ENCODE measurements around the gene PGF.
"Not testable (repeated sequence)": the region's sequence is repeated elsewhere in the genome, so short reads cannot be mapped to it uniquely, and the experiment has no call there.

Gene PGF

DNA sequence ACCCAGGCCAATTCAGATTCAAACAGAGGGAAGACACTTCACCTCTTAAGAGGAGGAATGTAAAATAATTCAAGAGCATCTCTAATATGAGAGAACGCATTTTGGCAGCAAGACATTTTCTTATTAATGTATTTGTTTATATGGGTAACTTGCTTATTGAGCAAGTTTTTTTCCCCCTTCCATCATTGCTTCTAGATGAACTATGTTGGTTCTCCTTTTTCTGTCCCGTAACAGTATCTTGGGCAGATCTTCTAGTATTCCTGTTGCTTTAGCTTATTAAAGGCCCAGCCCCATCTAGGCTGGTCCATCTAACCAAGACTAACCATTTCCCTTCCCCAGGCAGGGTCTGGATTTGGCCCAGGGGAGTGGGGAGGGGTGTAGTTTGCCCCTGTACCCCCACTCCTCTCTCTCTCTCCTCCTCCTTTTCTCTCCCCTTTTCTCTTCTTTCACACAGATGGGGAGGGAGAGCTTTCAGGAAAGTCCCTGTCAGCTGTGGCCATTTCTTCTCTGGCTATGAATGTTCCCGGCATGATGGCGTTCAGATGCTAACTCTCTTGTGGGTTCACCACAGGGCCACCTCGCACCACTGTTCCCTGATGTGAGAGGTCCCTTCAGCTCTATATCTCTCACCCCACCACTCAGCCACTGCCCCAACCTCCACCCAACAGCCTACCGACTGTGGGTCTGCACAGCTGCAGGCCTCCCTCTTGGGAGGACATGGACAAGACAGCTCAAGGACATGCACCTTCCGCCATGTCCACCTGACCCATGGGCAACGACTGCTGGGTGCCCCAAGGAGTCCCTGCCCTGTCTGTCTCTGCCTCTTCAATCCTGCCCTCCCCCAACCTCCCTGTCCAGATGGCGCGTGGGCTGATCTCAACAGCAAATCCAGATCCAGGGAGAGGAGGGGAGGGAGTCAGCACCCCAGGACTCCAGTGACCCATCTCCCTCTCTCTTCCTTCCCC lies 16.6 kb downstream of the PGF start:
- peak; percentile 37 to 51 for DNase-seq

DNA sequence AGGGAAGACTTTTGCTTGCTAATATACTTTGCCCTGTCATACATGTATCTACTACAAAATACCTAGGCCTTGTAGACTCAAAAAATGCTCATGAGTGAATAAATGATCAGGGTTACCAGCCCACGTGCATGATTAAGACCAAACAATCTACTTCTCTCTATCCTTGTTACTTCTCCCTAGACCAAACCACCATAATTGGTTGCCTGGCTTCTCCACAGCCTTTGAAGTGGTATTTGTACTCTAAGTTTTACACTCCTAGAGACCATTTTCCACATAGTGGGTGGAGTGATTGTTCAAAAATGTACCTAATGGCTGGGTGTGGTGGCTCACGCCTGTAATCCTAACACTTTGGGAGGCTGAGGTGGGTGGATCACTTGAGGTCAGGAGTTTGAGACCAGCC lies 18.2 kb downstream of the PGF start:
- DNase-seq: no peak

DNA sequence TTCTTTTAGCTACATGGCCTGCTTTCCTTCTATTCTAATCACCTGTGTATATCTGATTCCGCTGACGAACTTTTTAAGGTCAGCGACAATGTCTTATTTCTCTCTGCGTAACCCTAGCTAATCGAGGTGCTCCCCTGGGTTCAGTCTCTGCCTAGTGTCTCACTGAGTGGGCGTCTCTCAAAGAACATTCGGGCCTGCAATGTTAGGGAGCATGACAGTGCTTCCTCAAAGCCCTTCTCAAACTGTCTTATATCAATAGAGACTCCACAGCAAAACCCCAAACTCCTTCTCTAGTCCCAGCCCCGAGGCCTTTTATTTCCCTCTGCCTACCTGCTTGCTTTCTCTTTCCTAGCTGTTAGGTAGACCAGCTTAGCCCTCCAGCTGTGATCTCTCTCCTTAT lies 18.7 kb downstream of the PGF start:
- DNase-seq: peak; percentile 47 to 64

DNA sequence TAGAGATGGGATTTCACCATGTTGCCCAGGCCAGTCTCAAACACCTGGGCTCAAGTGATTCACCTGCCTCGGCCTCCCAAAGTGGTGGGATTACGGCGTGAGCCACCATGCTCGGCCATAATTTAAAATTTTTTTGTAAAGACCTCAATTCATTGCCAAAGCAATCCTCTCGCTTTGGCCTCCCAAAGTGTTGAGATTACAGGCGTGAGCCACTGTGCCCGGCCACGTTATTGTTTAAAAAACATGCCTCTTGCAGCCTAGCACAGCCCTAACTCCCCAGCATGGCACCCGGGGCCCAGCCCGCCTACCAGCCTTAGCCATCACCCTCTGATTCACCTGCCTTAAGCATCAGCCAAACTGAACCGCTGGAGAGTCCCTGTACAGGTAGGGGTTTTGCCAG lies 19.2 kb downstream of the PGF start:
- DNase-seq: no peak

DNA sequence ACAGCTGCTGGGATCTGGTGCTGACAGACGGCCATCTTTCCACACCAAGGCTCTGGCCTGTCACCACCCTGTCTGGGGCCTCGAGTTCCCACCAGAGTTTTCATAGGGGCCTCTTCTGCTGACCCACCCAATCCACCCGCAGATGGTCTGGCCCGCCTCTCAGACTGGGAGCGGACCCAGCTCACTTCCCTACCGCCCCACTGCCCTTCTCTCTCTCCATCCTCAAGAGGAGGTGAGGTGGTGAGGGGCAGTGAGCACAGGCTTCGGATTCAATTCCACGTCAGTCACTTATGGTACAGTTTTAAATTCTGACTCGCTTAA lies 20.1 kb downstream of the PGF start:
- DNase-seq: no peak

DNA sequence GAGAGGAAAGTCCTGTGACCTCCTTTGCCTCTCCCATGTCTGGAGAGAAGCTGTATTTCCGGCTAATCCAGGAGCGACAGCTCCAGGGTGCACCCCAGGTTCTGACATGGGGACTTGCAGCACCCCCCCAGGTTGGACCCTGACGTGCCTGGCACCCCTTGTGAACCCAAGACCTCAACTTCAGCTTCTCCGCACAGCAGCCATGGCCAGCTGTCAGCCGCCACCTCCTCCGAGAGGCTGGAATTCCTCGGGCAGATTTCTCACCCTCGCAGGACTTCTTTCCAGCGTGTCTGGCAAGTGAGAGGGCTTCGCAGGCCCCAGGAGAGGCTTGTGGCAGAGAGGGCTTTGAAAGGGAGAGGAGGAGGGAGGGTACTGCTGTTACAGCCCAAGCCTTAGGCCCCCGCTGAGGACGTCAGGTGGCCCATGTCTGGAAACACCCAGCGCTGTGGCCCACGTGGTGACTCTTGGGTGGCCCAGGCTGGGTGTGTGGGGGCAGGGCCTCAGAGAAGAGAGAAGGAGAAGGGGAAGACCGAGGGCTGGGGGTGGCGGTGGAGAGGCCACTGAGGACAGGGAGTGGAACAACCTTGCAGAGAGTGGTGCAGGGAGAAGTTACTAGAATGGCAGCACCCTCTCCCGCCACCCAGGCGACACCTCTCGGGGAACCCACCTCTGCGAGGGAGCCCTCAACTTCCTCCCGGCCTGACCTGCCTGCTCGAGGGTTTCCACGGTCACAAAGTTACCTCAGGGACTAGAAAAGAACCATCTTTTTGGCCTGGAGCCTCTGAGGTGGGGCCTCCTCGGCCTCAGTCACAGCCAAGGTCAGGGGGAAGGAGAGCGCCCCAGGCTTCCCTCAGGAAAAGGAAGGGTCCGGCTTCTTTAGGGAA lies 20.7 kb downstream of the PGF start:
- peak in 1 of 2 donors; percentile 54 for DNase-seq

DNA sequence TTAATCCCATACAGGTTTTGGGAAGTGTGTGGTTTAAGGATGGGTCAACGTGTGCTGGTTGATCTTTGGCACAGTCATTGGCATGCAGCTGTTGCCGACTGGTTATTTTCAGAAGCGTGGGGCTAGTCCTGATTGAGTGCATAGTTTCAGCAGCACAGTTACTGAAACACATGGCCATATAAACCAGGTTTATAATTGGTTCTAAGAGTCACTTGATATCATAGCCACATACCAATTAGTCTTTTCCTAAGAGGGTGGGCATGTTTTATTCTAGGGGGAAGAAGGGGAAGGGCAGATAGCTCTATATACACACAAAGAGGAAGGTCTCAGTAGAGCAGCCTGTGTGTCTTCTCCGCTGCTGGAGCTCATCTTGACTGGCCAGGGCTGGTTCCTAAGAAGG lies 21.4 kb downstream of the PGF start:
- peak in 1 of 2 donors; percentile 11 for DNase-seq

DNA sequence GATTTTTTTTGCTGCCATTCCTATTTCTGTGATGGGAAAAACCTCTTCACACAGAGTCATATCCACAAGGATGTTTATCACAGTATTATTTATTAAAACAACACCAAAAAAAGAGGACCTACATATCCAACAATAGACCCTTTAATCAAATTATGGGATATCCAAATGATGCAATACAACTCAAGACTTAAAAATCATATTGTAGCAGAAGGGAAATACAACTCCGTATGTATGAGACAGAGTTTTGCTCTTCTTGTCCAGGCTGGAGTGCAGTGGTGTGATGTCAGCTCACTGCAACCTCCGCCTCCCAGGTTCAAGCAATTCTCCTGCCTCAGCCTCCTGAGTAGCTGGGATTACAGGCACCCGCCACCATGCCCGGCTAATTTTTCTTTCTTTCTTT lies 22.5 kb downstream of the PGF start:
- DNase-seq: not testable (repeated sequence)

DNA sequence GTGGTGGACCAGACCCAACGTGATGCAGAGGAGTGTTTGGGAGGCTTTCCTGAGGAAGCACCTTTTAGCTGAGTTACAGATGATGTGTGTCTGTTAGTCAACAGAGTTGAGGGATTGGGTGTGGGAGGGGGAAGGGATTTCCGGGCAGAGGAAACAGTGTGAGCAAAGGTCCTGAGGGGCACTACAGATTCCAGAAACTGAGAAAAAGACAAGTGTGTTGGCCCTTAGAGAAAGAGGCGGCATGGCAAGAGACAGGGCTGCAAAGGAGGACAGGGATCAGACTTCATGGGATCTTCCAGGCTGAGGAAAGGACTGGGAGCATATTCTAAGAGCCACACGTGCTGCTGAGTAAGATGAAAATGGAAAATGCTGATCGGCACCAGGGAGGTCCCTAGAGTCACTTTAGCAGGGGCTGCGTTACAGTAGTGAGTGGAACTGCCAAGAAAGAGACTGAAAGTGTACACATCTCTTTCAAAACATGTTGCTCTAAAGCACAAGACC lies 22.9 kb downstream of the PGF start:
- DNase-seq: peak; percentile 62 to 86

DNA sequence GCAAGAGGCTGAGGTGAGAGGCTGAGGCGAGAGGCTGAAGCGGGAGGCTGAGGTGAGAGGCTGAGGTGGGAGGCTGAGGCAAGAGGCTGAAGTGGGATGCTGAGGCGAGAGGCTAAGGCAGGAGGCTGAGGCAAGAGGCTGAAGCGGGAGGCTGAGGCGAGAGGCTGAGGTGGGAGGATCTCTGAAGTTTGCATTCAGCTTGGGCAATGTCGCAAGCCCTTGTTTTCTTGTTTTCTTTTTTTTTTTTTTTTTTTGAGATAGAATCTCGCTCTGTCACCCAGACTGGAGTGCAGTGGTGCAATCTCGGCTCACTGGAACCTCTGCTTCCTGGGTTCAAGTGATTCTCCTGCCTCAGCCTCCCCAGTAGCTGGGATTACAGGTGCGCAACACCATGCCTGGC lies 23.7 kb downstream of the PGF start:
- not testable (repeated sequence) for DNase-seq

DNA sequence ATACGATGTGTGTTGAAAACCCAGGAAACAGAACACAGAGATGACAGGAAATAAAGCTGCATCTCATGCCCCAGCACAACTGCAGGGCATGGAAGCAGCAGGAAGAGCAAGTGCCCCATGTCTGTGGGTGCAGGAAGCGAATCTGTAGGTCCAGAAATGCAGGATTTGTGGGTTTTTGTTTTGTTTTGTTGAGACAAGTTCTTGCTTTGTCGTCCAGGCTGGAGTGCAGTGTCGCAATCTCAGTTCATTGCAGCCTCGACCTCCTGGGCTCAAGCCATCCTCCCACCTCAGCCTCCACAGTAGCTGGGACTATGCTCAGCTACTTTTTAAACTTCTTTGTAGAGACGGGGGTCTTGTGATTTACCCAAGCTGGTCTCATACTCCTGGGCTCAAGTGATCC lies 26.2 kb downstream of the PGF start:
- DNase-seq: no peak

DNA sequence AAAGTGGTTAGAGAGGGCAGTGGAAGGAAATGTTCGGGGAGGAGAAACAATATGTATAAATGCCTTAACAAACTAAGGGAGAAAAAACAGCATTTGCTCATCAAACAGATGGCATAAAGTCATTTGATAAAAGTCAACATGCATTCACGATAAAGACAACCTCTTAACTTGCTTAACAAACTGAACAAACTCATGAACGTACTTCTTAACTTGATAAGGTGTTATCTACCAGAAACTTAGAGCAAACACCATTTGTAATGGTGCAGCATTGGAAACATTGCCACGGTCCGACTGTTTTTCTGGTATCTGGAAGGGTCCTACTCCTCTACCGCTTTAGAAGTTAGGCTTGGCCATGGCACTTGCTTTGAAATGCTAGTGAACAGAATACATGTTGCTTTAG lies 28.2 kb downstream of the PGF start:
- no peak for DNase-seq

DNA sequence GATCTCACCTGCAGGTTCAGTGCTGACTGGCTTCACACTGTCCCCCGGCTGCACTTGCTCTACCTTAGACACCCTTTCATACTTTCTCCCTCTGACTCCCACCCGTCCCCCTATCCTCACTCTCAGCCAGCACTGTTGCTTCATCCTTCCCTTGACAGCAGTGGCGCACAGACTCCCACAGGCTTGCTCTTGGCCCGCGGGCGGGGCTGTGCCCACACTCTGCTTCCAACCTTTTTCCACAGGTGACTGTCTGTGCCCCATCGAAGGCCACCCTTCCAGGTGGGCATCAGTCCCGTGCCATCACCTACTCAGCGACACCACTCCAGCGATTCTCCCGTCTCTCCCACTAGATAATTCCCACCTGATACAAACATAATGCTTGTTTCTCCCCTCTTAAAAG lies 31.3 kb downstream of the PGF start:
- DNase-seq: no peak

DNA sequence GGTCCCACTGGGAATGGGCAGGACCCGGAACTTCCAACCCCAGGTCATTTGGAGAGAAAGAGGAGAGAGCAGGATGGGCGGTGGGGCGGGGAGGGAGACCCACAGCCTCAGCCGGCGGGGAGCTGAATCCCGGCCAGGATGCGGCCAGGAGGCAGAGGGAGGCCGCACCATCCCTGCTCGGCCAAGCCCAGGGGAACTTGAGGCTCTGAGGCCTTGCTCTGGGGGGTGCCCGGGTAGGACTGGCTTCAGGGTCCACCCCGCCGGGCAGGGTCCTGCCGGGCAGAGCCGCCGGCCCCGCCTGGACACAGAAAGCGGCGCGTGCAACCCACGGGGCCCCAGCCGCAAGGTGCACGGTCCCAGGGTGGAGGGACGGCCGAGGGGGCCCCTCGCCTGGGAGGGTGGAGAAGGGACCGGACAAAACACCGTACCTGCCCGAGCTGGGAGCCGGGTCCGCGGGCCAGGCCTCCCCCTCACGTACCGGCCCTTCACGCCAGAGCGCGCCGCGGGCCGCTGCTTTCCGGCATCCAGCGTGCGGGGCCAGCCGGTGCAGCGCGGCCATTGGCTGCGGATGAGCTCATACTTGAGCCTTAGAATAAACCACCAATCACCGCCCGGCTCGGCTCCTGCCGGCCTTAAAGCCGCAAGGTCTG lies 32.5 kb downstream of the PGF start, which contains the start of gene RPS6KL1:
Gene RPS6KL1, minus strand, starts transcription at position 509 of the 650 bp plus-strand sequence. CDS start 1,719 bp downstream, outside the sequence.
- peak; percentile 57 to 75 for DNase-seq

DNA sequence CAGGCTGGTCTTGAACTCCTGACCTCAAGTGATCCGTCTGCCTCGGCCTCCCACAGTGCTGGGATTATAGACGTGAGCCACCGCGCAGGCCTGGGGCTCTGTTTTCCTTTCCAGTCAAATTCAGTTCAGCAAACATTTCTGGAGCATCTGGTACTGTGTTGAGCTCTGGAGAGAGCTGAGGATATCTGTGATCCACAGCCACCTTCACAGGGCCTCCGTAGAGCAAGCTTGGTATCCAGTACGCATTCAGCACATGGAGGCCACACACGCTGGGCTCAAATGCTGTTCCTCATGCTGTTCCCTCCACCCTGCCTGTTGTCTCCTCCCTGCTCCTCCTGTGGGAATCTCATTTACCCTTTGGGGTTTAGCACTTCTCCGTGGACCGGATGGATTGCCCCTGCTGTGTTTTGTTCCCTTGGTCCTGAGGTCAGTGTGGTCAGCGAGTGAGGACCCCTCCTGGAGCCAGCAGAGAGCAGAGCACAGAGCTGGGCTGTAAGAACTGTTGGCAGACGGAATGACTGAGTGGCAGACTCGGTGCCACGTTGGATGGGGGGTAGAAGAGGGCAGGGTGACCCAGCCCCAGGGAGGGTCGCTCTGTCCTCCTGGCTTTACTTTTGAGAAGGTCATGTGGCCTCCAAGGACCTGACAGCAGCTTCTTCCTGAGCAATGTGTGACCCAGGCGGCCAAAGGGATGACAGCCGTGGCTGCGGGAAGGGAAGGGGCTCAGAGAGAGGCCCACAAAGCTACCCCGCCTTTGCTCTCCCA lies 33.2 kb downstream of the PGF start:
- DNase-seq: no peak

DNA sequence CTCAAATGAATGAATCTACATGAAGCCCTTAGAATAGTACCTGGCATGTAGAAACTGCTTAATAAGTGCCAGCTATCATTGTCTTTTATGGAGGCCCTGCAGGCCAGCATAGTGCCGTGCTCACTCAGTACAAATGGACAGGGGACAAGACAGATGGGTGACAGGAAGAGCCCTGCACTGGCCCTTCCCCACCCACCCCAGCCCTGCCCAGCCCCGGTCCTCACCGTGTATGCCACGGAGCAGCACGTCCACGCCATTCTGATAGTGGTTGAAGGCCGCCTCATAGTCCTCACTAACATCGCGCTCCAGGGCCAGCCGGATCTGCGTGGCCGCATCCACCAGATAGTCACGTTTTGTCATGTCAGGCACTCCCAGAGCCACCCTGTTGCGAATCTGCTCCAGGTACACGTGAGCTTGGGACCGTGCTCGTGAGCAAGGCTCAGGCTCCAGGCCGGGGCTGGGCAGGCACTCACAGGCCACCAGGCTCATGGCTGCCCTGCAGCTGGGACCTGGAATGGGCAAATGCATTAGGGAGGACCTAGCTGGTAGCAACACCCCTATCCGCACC lies 34.3 kb downstream of the PGF start:
- DNase-seq: no peak

DNA sequence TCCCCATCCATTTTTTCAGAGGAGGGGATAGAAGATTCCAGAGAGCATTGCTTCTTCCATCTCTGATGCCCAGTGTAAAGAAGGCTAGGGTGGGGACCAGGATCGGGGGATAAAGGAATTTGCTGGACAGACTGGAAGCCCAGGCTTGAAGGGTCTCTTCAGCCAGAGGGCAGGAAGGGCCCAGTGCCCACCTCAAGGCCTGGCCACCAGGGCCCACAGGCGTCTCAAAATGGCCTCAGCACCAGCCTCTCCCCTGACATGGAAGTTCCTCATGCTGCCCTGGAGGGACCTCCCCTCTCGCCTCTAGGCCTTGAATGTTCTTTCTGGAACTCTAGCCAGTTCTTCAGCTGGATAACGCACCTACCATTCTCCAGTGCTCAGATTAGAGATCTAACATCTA lies 35.1 kb downstream of the PGF start:
- DNase-seq: no peak

DNA sequence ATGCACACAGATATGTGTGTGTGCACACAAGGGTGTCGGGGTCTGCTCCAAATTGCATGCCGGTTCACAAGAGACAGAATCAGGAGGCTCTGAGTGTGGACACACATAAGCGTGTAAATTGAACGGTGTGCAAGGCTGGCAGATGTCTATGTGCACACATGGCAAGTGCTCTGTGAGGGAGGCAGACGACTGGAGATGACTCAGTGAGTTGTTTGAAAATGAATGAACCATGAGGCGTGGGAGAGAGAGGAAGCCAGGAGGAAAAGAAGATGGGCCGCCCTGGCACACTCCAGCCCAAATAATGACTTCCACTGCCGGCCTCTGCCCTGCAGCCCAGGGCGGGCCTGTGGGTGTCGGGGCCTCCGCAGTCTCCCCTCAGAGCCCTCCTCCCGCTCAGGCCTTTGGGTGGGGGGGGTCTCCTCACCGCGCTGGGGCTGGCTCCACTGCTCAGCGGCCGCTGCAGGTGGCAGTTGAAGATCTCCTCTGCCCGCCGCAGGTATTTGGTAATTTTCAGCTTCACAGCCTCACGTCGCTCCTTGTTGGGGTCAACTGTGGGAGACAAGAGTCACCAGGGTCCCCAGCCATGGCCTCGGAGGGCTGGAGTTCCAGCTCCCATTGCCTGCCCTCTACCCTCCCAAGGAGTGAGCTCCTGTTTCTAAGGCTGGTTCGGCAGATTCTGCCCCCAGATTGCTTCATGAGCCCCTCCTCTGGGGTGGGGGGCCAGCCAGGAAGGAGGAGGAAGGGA lies 35.8 kb downstream of the PGF start:
- peak in 1 of 2 donors; percentile 23 for DNase-seq

DNA sequence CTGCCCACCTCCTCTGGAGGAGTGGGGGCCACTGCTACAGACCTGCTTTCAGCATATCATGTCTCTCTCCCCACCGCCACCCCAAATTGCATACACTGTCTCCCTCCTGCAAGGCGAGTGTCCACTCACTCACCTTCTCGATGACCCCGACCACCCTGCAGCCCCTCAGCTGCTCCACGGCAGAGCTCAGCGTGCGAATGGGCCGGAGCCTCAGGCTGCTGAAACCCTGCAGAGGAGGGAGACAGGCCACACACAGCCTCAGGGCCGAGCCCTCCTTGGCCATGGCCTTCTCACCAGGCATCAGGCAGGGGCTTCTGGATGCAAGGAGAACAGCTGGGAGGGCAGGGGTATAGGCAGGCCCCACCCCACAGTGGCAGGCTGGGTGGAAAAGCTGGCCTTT lies 37.0 kb downstream of the PGF start:
- DNase-seq: no peak

DNA sequence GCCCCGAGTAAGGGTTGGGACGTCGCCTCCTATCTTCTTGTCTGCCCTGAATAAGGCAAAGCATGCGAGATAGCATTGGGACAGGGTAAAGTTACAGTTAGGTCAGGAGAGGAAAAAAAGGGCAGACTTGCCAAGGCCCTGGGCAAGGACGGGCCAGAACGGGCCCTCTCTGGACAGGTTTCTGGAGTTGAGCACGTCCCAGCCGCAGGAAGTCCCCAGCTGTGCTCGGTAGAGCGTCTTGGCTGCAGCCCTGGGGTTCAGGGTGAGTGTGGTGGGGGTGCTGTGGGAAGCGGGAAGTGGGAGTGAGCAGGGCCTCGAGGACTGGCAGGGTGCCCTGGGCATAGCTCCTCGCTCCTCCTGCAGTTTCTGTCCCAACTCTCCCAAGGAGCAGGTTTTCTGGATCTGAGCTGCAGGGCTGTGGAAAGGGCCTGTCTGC lies 37.7 kb downstream of the PGF start:
- no peak for DNase-seq

DNA sequence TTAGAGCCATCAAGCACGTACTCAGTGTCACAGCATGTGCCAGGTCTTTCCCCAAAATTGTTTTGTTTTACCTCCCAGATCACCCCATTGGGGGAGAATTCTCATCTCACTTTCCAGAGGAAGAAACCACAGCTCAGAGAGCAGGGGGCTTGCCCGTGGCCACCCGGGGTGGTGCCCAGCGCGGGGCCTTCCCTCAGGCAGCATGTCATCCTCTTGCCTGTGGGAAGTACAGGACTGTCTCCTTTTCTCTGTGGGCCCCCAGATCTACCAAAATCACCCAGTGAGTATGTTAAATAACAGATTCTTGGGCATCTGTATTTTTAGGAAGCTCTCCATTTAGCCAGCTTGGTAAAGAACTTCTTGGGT lies 38.2 kb downstream of the PGF start:
- no peak for DNase-seq

Measured in inflammatory macrophage treated with lipopolysaccharide for 1 hour (primary cell).